HG03097 (cell line): ENCODE data around the gene NES.

Experiments
- ATAC-seq: cut with Tn5 transposase; IDR thresholded peaks from one replicate; pipeline ENCODE4 v1.9.1; 2021; ENCODE audit not compliant: unreplicated experiment, low FRiP score

NES gene

GRCh38 chr1:156624814-156625435 is 52.3 kb downstream of the NES start:
- no peak for ATAC-seq

DNA sequence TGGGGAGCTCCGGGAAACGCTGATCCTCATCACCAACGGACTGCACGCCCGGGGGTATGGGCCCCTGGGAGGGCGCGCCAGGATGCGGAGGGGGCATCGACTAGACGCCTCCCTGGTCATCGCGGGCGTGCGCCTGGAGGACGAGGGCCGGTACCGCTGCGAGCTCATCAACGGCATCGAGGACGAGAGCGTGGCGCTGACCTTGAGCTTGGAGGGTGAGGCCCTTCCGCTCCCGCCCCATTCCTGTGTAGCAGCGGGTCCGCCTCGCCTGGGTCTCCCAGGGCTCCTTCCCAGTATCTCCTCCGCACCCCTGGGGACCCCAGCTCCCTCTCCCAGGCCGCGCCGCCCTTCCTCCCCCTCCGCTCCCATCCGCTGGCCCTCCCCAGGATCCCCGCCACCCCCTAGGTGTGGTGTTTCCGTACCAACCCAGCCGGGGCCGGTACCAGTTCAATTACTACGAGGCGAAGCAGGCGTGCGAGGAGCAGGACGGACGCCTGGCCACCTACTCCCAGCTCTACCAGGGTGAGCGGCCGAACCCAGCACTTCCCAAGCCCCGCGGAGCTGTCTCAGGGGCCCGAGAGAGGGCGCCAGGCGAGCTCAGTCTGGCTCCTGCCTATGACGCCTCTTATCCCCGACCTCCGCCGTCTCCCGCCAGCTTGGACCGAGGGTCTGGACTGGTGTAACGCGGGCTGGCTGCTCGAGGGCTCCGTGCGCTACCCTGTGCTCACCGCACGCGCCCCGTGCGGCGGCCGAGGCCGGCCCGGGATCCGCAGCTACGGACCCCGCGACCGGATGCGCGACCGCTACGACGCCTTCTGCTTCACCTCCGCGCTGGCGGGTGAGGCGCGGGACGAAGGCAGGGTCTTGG is 53.0 kb downstream of the NES start:
- no peak for ATAC-seq

GRCh38 chr1:156622581-156623297 is 54.5 kb downstream of the NES start:
- ATAC-seq: no peak

- no peak for ATAC-seq
Measured at GRCh38 chr1:156619582-156619955, 57.6 kb downstream of the NES start.

GRCh38 chr1:156618853-156619581 is 58.2 kb downstream of the NES start, which contains the start of gene HAPLN2:
Gene HAPLN2 (plus strand): TSS chr1:156619415. CDS start chr1:156623491, 4,076 bp downstream.
- ATAC-seq: no peak
